Stomach smooth muscle (tissue), 2 donors: ENCODE results near the gene CS.

ENCODE experiments used
- H3K27ac ChIP-seq: one replicate; pipeline ENCODE4 v1.7.0; 2013; ENCODE audit warnings: mild to moderate bottlenecking, low read length, inconsistent platforms
- H3K27me3 ChIP-seq, 2 donors: one replicate each; pipeline ENCODE4 v1.7.0; 2013; ENCODE audit warnings: low read length in 2 of 2; ENCODE audit not compliant: insufficient read depth in 2 of 2, control insufficient read depth in 1 of 2
- H3K36me3 ChIP-seq, 2 donors: one replicate each; pipeline ENCODE4 v1.7.0; 2013; ENCODE audit warnings: low read length in 2 of 2; ENCODE audit not compliant: control insufficient read depth in 2 of 2, insufficient read depth in 2 of 2
- H3K4me1 ChIP-seq: one replicate; pipeline ENCODE4 v1.7.0; 2013; ENCODE audit warnings: low read length; ENCODE audit not compliant: control insufficient read depth, insufficient read depth
- H3K4me3 ChIP-seq, 2 donors: one replicate each; pipeline ENCODE4 v1.7.0; 2013; ENCODE audit warnings: low read length in 2 of 2
- H3K9ac ChIP-seq, 2 donors: one replicate each; pipeline ENCODE4 v1.7.0; 2013; ENCODE audit warnings: low read length in 2 of 2, mild to moderate bottlenecking in 1 of 2
- H3K9me3 ChIP-seq, 2 donors: one replicate each; pipeline ENCODE4 v1.7.0; 2013; ENCODE audit warnings: low read length in 2 of 2; ENCODE audit not compliant: control insufficient read depth in 2 of 2
- donor health status: healthy.
- donor health status: Pancreatic carcinoma.

The CS gene

GRCh38 chr12:56321027-56321426 lies 20.9 kb upstream of the CS start:
- Histone ChIP-seq H3K4me1 (peaks cover under 1% of the 10 kb centered on the region), H3K27me3 (no peaks in the 10 kb centered on the region), H3K9ac (no peak overlapping the region), H3K27ac (no peak overlapping the region), H3K36me3 (peaks cover 49 to 52% of the 10 kb centered on the region in 2 donors), H3K9me3 (no peaks in the 10 kb centered on the region), H3K4me3 (no peak overlapping the region)

- H3K4me3 ChIP-seq = no peak overlapping the region
- no peak overlapping the region for H3K9ac ChIP-seq
- H3K27me3 ChIP-seq = no peaks in the 10 kb centered on the region
- no peak overlapping the region for H3K27ac ChIP-seq
- peaks cover 20 to 21% of the 10 kb centered on the region in 2 donors for H3K36me3 ChIP-seq
- H3K9me3 ChIP-seq = no peaks in the 10 kb centered on the region
- peaks cover 17% of the 10 kb centered on the region for H3K4me1 ChIP-seq
These were observed 17.5 kb upstream of the CS start for GRCh38 chr12:56317675-56318074.

- H3K4me1 ChIP-seq = peaks cover 17% of the 10 kb centered on the region
- H3K4me3 ChIP-seq = peak within 1 kb of the TSS; percentile 93 to 99
- peaks cover 16% of the 10 kb centered on the region in 2 donors for H3K36me3 ChIP-seq
These were observed 15.7 kb upstream of the CS start, which contains the start of gene CNPY2 for GRCh38 chr12:56315622-56316473. TSS of gene CNPY2 (minus strand) at chr12:56315988. CDS start at chr12:56315217, 771 bp downstream.

GRCh38 chr12:56315249-56315621 lies 15.1 kb upstream of the CS start:
- Histone ChIP-seq H3K4me1 (peaks cover 17% of the 10 kb centered on the region), H3K9me3 (no peaks in the 10 kb centered on the region), H3K36me3 (peaks cover 21% of the 10 kb centered on the region in 2 donors), H3K4me3 (peak overlapping the region; percentile 93 to 99), H3K9ac (peak overlapping the region; percentile 96 to 99), H3K27ac (peak overlapping the region; percentile 98), H3K27me3 (no peaks in the 10 kb centered on the region)

More at GRCh38 chr12:56315622-56316473, 15.7 kb upstream of the CS start, which contains the start of gene CNPY2:
- Histone ChIP-seq H3K27ac (peak within 1 kb of the TSS; percentile 98), H3K9ac (peak within 1 kb of the TSS; percentile 96 to 99), H3K9me3 (no peaks in the 10 kb centered on the region), H3K27me3 (no peaks in the 10 kb centered on the region)

- no peak overlapping the region for H3K4me3 ChIP-seq
- H3K9me3 ChIP-seq = no peaks in the 10 kb centered on the region
- H3K36me3 ChIP-seq = peaks cover 8 to 23% of the 10 kb centered on the region in 2 donors
- no peak overlapping the region for H3K9ac ChIP-seq
- peaks cover 17% of the 10 kb centered on the region for H3K4me1 ChIP-seq
- no peaks in the 10 kb centered on the region for H3K27me3 ChIP-seq
- no peak overlapping the region for H3K27ac ChIP-seq
These were observed 10.9 kb upstream of the CS start for GRCh38 chr12:56311003-56311402.

GRCh38 chr12:56308714-56309113 lies 8.6 kb upstream of the CS start:
- Histone ChIP-seq H3K9ac (no peak overlapping the region), H3K4me3 (no peak overlapping the region), H3K27me3 (no peaks in the 10 kb centered on the region), H3K9me3 (no peaks in the 10 kb centered on the region), H3K4me1 (no peaks in the 10 kb centered on the region), H3K27ac (no peak overlapping the region), H3K36me3 (peaks cover 6 to 26% of the 10 kb centered on the region in 2 donors)

- Histone ChIP-seq H3K4me1 (no peaks in the 10 kb centered on the region), H3K9me3 (no peaks in the 10 kb centered on the region), H3K36me3 (peaks cover 6 to 26% of the 10 kb centered on the region in 2 donors), H3K9ac (no peak overlapping the region), H3K27ac (no peak overlapping the region), H3K4me3 (no peak overlapping the region), H3K27me3 (no peaks in the 10 kb centered on the region)
These were observed 7.3 kb upstream of the CS start for GRCh38 chr12:56307221-56307965.

- Histone ChIP-seq H3K27ac (no peak overlapping the region), H3K9ac (no peak overlapping the region), H3K4me3 (no peak overlapping the region), H3K4me1 (peaks cover 14% of the 10 kb centered on the region), H3K36me3 (peaks cover 0 to 15% of the 10 kb centered on the region in 2 donors), H3K9me3 (no peaks in the 10 kb centered on the region), H3K27me3 (no peaks in the 10 kb centered on the region)
These were observed 4.9 kb upstream of the CS start for GRCh38 chr12:56304872-56305590.

GRCh38 chr12:56304276-56304675 lies 4.1 kb upstream of the CS start:
- Histone ChIP-seq H3K4me3 (no peak overlapping the region), H3K27ac (no peak overlapping the region), H3K9me3 (no peaks in the 10 kb centered on the region), H3K36me3 (peaks cover 0 to 14% of the 10 kb centered on the region in 2 donors), H3K9ac (no peak overlapping the region), H3K4me1 (peaks cover 18% of the 10 kb centered on the region), H3K27me3 (no peaks in the 10 kb centered on the region)

GRCh38 chr12:56300644-56301464 lies 724 bp upstream of the CS start:
- no peaks in the 10 kb centered on the region for H3K27me3 ChIP-seq
- H3K4me3 ChIP-seq = peak overlapping the region; percentile 85 to 96
- H3K9ac ChIP-seq = peak overlapping the region; percentile 84 to 94
- H3K4me1 ChIP-seq = peaks cover 29% of the 10 kb centered on the region
- no peaks in the 10 kb centered on the region for H3K9me3 ChIP-seq
- peaks cover 0 to 6% of the 10 kb centered on the region in 2 donors for H3K36me3 ChIP-seq
- H3K27ac ChIP-seq = peak overlapping the region; percentile 97
